NCI-H460 (cell line): ENCODE results near the gene NHSL2. TPM values are rescaled to one million over a fixed set of nuclear protein-coding genes. Genes with fewer than 3 reads are reported as not detected.
"Not testable (repeated sequence)": the region's sequence is repeated elsewhere in the genome, so short reads cannot be mapped to it uniquely, and the experiment has no call there.

Experiments
- DNase-seq: peaks from one replicate; pipeline ENCODE4 v3.0.0-alpha.2; 2016; ENCODE audit warnings: low read depth; ENCODE audit errors: extremely low read depth
- polyA plus RNA-seq: library from polyadenylated mRNA; depleted of rRNA; stranded (reverse); fragments of >200 nt; gene quantifications from 2 replicates; pipeline ENCODE4 v1.2.3, GENCODE V29; 2014; cell fraction: nucleus; rRNA removed
- total RNA-seq: library from RNA; depleted of rRNA; stranded (reverse); fragments of >200 nt; shearing (Covaris generic); gene quantifications from 2 replicates; pipeline ENCODE4 v1.2.3, GENCODE V29; 2014; rRNA removed

Gene NHSL2
- 0.05 and 0.17 TPM in 2 replicates for total RNA-seq
- polyA plus RNA-seq = 0.36 TPM in 1 of 2 replicates, not detected in the other

- DNase-seq = no peak
Measured at GRCh38 chrX:71910643-71910985, at the start of gene NHSL2. Gene NHSL2, plus strand, starts transcription at chrX:71910845.

GRCh38 chrX:71867680-71868079, 43.0 kb upstream of the NHSL2 start:
- no peak for DNase-seq

- DNase-seq = not testable (repeated sequence)
Measured at GRCh38 chrX:71869566-71869965, 41.1 kb upstream of the NHSL2 start.

GRCh38 chrX:71870208-71871098, 40.2 kb upstream of the NHSL2 start:
- peak; percentile 18 for DNase-seq

- no peak for DNase-seq
Measured at GRCh38 chrX:71871367-71871766, 39.3 kb upstream of the NHSL2 start.

- no peak for DNase-seq
Measured at GRCh38 chrX:71872542-71873458, 37.8 kb upstream of the NHSL2 start.

GRCh38 chrX:71873459-71873833, 37.2 kb upstream of the NHSL2 start:
- DNase-seq = no peak

GRCh38 chrX:71876841-71877240, 33.8 kb upstream of the NHSL2 start:
- DNase-seq = not testable (repeated sequence)

- DNase-seq = no peak
Measured at GRCh38 chrX:71885099-71885498, 25.5 kb upstream of the NHSL2 start.

- DNase-seq = no peak
Measured at GRCh38 chrX:71895607-71896006, 15.0 kb upstream of the NHSL2 start.

- no peak for DNase-seq
Measured at GRCh38 chrX:71906144-71906543, 4.5 kb upstream of the NHSL2 start.

GRCh38 chrX:71908387-71908786, 2.3 kb upstream of the NHSL2 start:
- no peak for DNase-seq

GRCh38 chrX:71909956-71910355, 689 bp upstream of the NHSL2 start:
- no peak for DNase-seq

- no peak for DNase-seq
Measured at GRCh38 chrX:71910986-71911730, 513 bp downstream of the NHSL2 start.

GRCh38 chrX:71911731-71912050, 1.0 kb downstream of the NHSL2 start:
- no peak for DNase-seq

- no peak for DNase-seq
Measured at GRCh38 chrX:71912156-71912555, 1.5 kb downstream of the NHSL2 start.

GRCh38 chrX:71913156-71913950, 2.7 kb downstream of the NHSL2 start:
- DNase-seq = no peak

- no peak for DNase-seq
Measured at GRCh38 chrX:71917621-71918343, 7.1 kb downstream of the NHSL2 start.

GRCh38 chrX:71919431-71919830, 8.8 kb downstream of the NHSL2 start:
- DNase-seq = no peak
